IPS DF 19.7 (cell line): ENCODE measurements around the gene CXCR1.
"Not testable (repeated sequence)": the region's sequence is repeated elsewhere in the genome, so short reads cannot be mapped to it uniquely, and the experiment has no call there.

Experiments
- DNase-seq: peaks from one replicate; pipeline ENCODE4 v3.0.0-alpha.2; 2013; ENCODE audit warnings: low read depth, low spot score

CXCR1 gene

DNA sequence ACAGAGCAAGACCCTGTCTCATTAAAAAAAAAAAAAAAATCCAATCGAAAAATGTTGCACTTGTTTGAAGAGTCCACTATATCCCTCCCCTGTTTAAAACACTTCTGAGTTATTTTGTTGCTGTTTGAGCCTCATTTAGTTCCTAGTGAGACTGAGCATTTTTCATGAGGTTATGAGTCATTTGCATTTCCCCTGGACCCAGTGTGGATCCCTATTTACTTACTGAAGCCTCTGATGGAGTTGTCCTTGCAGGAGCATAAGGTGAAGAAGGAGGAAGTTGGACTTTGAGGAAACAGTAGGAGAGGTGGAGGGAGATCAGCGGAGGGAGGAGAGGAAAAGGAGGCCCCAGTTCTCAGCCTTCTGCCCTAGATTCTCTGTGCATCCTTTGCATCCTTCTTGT lies 5.1 kb downstream of the CXCR1 start:
- DNase-seq, result no peak

DNA sequence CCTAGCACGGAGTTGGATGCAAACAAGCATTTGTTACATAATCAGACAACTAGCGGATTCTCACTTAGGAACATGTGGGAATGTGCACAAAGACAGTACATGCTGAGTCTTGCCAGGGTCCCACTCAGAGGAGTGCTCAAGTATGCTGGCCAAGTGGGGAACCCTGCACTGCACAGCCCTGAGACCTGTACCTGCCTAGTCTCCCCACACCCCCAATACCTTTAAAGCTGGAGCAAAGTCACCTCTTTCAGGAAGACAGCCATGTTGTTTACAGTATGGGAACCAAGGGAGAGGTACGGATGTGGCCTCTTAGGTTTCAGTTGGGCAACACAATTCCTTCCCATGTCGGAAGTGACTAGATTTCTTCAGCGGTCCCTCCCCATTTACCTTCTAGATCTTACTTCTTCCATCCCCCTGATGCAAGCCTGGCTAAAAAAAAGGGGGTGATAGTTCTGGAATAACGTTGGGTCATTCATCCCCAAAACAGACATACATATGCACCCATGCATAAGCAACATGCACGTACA lies 10.7 kb downstream of the CXCR1 start:
- DNase-seq, result no peak

DNA sequence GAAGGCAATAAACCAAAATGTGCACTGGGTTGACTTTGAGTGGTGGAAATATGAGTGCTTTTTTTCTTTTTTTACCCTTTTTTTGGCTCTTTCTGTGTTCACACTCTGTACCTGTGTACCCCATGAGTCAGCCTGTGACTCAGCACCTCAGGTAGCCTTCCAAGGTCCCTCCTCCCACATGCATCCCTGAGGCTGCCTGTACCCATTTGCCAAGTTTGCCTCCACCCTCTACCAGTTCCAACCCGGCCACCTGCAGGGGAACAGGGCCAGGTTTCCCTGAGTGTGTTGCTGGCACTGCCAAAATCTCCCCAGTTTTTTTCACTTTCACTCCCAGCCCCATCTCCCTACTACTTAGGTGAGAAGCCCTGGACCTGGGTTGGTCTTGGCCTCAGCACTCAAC lies 14.0 kb downstream of the CXCR1 start:
- DNase-seq, result no peak

DNA sequence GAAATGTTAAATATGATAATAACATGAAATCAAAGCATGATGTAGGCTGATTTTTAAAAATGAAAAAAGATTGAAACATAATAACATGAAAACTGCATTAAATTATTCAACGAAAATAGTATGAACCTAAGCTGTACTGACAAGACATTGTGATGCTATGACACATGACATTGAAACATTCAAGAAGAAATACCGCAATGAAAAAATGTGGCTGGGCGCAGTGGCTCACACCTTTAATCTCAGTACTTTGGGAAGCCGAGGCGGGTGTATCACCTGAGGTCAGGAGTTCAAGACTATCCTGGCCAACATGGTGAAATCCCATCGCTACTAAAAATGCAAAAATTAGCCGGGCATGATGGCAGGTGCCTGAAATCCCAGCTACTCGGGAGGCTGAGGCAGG lies 14.6 kb downstream of the CXCR1 start:
- no peak for DNase-seq

DNA sequence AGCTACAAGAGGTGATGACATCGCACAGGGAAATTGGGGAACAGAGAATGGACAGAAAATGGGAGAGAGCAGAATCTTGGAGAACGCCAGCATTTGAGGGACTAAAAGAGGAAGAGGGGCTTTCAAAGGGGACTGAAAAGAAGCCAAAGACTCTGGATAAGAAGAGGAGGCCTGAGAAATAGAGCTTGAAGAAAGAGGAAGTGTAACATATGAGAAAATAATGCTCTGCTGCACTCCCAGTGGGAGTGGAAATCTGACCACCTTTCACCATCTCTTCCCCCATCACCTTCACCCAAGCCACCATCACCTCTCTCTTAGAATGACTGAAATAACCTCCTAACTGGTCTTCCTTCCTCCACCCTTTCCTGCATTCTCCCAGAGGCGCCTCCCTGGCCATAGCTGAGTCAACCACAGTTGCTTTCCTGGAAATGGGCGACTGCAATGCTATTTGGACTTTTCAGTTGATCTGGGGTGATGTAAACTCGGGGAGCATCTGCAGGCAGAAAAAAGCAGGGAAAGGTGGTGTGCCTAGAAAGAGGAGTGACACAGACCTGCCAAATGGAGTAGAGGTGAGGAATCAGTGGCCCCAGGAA lies 16.8 kb downstream of the CXCR1 start:
- DNase-seq, result no peak

DNA sequence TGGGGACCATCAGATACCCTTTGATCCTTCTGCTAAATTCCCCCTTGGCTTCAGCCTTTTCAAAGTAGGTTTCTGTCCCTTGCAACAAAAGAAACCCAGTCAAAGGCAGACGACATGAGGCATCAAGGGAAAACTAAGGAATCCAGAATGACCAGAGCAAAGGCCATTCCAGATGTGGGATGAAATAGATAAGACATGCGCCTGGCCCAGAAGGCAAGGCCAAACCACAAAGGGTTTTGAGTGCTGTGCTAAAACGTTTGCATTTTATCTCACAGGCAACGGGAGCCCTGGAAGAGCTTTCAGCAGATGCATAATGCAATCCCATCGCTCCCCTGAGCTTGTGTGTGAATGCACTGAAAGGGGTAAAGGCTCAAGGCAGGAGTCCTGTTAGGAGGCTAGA lies 17.7 kb downstream of the CXCR1 start:
- DNase-seq, result no peak

DNA sequence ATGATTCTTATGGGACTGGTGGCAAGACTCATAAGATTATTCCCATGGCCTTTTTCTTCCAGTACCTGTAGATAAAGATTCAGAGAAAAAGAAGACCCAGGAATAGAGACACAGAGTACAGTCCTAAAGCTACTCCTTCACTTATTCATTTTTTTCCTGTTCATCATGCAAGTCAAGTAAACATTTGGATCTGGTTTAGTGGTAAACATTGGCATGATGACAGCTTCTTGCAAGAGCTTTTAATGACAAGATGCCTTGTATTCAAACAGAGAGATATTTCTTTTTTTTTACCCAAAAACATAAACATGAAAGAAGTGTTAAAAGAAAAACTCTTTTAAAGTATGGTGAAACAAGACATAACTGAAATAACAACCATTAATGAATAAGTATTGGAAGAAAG lies 20.7 kb downstream of the CXCR1 start:
- no peak for DNase-seq

DNA sequence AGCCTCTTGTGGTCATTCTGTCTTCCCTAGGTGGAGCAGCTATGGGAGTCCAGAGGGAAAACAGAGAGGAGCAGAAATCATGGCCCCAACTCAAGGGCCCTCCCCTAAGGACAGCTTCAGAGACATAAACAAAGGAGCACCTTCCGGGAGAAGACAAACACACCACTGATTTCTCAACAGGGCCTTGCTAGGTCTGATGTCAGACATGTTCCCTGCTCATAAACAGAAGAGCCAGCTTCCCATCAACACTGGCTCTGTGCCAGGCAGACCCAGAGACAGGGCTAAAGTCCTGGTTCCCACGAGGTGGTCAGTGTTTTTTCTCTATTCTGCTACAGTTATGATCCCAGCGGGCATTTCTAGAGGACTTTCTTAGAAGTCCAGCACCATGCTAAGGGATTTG lies 21.6 kb downstream of the CXCR1 start:
- no peak for DNase-seq

DNA sequence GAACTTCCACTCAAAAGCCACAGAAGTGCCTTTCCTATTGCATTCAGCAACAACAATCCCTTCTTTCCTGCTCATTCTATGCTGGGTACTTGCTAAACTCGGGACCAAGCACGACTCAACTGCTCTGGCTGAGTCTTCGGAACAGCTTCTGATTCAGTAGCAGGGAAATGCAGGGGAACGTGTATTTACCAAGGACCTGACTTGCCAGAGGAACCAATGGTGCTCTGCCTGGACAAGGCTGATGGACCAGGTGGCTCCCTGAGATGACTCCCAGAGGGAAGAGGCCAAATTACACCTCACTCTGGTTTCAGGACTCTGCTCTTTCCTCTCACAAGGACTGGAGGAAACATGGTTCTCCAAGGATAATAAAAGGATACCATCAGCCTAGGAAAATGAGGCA lies 28.7 kb downstream of the CXCR1 start:
- DNase-seq, result no peak

DNA sequence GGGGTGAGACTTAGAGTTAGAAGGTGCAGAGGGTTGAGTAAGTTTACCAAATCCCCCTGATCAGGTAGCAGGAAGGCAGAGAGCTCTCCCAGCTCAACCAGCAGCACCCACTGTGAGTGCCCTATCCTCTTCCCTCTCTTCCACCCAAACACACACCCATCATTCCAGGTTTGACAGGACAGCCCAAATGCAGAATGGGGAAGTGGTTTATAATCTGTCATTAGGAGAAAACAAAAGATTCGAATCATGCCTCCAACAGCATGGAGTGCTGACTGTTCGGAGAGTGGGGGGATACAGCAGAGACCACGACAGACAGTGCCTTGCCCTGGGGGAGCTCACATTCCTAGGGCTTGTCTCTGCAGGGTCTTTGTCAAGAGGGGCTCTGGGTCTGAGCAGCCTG lies 29.2 kb downstream of the CXCR1 start:
- DNase-seq, result no peak

DNA sequence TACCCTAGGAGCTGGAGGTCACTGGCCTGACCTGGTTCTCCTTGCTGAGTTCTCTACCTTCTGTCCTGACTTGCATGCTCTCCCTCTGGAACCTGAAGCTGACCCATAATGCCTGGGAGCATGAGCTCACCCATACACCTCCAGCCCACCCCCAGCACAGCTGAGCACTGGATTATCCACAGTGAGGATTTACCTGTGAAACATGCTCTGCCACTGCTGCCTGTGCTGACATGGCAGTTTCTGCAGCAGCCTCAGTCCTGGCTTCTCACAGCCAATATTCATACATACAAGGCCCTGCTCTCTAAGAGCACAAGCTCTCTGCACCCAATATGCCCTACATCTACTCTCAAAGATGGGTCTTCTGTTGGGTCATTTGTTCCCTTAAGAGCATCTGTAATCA lies 35.9 kb downstream of the CXCR1 start:
- DNase-seq, result no peak

DNA sequence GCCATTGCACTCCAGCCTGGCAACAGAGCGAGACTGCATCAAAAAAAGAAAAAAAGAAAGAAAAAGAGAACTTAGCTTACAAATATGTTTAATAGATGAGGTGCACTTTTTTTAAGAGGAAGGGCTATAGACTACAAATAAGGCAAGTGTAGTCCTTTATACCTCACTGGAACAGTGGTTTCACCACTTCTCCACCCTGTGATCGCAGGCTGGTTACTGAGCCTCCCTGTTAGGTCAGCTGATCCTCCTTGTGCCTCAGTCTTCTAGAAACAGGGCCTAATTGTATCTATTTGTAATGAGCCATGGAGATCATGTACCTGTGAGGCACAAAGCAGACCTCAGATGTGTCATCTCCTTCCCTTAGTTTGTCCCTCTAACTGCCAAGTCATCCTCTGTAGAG lies 36.4 kb downstream of the CXCR1 start:
- no peak for DNase-seq

DNA sequence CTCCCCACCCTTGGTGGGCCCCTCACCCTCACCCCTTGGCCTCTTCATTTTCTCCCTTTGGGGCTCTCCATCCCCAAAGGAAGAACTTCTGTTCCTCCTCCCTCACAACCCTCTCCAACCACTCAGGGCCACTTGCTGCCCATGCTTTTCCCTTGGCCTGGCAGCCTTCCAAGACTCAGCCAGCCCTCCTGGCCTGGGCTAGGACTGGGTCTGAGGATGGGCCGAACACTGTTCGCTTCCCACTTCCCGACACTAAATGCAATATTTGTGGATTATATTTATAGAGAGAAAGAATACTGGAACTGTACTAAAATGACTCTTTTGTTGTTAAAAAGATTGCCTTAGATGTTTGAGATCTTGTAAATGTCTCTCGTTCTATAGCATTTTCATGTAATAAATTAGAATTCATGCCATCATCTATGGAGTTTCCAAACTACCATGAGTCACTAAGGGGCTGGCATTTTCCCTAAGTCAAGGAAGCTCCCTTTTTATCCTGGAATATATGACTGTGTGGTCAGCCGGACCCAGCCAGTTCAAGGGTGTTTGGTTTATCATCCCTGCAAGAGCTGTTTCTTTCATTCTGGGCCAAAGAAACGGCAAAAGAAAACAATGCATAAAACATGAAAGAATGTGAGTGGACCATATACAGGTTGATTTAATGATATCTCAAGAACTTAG lies 37.2 kb downstream of the CXCR1 start:
- DNase-seq, result no peak

DNA sequence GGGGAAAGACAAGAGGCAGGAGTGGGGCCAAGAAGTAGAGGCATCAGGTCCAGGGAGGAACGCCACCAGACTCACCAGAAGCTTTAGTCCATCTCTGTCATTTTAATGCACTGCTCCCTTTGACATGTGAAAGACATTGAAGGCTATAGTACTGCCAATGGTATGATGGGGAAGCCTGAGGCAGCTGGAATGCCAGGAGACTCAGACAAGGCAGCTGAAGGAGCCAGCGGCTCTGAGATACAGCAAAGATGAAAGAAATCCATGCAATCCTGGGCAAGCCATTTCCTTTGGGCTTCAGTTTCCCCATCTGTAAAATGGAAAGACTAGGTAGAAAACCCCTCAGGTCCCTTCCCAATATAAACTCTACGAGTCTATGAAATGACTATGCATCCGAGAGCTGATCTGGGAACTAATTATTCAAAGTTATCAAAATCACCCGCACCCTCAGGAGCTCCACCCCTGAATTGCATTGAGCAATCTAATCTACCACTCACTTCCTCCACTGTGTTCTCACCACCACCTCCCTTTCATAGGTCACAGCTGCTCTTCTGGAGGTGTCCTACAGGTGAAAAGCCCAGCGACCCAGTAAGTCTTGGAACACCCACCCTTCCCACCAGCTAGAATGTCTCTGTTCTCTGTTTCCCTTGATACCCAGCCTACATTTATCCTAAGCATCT lies 37.8 kb downstream of the CXCR1 start:
- DNase-seq, result no peak

DNA sequence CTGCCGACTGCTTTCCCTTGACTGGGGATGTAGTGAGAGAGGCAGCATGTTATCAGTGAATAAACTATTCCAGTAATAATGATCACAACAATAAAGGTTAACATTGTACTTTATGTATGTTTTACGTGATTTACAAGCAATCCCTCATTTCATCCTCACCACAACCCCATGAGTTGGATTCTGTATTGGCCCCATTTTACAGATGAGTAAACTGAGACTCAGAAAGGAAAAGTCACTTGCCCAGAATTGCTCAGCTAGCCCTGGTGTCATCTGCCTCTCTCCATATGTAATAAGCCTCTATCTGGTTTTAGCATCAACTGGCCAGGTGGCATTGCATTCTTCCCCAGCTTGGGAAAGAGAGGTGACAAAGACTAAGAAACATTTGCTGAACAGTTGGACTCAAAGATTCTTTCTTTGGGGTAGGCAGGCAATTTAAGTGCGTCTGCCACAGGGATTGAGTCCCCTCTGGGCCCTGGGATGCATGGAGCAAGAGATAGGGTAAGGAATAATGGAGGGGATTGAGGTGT lies 38.8 kb downstream of the CXCR1 start:
- DNase-seq, result no peak

DNA sequence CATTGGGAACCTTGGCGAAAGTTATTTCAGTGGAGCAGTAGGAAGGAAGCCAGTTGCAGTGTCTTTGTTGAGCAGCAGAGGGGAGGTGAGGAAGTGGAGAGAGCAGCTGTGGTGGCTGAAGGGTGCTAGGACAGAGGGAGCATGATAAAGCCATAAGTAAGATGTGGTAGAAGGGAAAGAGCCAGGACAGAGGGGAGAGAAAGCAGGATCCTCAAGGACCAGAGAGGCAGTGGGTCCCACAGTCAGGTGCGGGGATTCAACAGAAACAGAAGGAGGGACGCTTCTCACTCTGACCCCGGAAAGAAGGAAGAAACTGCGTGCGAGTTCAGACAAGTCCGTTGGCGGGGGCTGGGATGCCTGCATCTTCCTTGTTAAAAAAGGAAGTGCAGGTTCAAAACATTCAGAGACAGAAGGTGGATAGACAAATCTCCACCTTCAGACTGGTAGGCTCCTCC lies 41.1 kb downstream of the CXCR1 start, which contains the start of gene CXCR2:
CXCR2 (plus strand) TSS at position 403 of the 455 bp plus-strand sequence. CDS start 8,774 bp downstream, outside the sequence.
- DNase-seq, result no peak

DNA sequence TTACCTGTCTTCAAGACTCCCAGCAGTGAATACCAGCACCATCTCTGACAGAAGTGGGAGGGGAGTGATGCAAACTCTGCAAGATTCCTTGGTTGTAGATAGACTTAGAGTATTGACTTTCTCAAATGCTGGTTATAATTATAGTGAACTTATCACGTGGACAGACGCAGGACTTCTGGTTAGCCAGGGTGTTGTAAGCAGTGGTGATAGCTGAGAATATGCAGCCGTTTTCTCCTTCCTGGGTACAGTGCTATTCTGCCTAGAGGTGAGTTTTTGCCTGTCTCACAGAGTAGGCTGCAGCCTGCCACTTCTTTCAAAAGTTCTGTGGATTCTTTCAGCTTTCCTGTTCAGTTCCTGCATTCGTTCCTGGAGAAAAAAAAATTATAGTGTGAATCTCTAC lies 41.7 kb downstream of the CXCR1 start:
- no peak for DNase-seq

DNA sequence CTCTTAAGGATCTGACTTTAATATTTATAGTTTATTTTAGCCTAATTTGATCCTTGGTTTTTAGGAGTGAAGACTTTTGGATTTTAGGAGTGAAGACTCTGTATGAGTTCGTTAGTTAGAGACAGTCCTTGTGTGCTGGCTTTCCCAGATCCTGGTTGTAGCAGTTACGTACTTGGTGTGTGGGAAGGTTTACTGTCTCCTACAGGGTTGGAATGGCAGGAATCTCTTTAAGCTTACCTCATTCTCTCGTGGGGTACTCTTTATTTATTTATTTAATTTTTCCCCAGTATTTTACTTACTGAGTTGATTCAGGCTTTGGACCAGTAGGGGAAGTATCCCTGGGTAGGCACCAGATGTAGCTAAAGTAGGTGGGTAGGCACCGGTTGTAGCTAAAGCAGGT lies 42.8 kb downstream of the CXCR1 start:
- DNase-seq, result no peak

DNA sequence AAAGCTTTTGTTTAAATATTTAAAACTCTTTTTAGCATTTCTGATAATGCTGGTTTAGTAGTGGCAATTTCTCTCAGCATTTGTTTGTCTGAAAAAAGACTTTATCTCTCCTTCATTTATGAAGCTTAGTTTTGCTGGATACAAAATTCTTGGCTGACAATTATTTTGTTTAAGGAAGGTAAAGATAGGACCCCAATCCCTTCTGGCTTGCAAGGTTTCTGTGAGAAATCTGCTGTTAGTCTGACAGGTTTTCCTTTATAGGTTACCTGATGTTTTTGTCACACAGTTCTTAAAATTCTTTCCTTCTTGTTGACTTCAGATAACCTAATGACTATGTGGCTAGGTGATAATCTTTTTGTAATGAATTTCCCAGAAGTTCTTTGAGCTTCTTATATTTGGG lies 44.5 kb downstream of the CXCR1 start:
- DNase-seq, result not testable (repeated sequence)

DNA sequence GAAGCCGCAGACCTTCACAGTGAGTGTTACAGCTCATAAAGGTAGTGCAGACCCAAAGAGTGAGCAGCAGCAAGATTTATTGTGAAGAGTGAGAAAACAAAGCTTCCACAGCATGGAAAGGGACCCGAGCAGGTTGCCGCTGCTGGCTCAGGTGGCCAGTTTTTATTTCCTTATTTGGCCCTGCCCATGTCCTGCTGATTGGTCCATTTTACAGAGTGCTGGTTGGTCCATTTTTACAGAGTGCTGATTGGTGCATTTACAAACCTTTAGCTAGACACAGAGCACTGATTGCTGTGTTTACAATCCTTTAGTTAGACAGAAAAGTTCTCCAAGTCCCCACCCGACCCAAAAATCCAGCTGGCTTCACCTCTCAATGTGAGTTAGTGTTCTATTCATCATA lies 45.0 kb downstream of the CXCR1 start:
- not testable (repeated sequence) for DNase-seq
